Mesendoderm (in vitro differentiated cells): ENCODE results near the gene ZFP90.

Source experiments
- DNase-seq: peaks from one replicate; pipeline ENCODE4 v3.0.0; 2013
- H2AK5ac ChIP-seq: 2 replicates; pipeline ENCODE4 v1.6.1; 2013; ENCODE audit warnings: low read length, inconsistent platforms
- H2BK120ac ChIP-seq: 2 replicates; pipeline ENCODE4 v1.6.1; 2013; ENCODE audit warnings: low read depth, mild to moderate bottlenecking, low read length, moderate library complexity, mixed read lengths
- H2BK15ac ChIP-seq: replicated peaks from 2 replicates; pipeline ENCODE4 v1.6.1; 2013; ENCODE audit warnings: low read depth, mild to moderate bottlenecking, moderate library complexity
- H2BK5ac ChIP-seq: 2 replicates; pipeline ENCODE4 v1.6.1; 2013; ENCODE audit warnings: low read length, inconsistent platforms
- H3K18ac ChIP-seq: 2 replicates; pipeline ENCODE4 v1.6.1; 2013; ENCODE audit warnings: mild to moderate bottlenecking, low read length, mixed read lengths
- H3K23ac ChIP-seq: one replicate; pipeline ENCODE4 v1.6.1; 2013; ENCODE audit warnings: low read length
- H3K27ac ChIP-seq: 2 replicates; pipeline ENCODE4 v1.5.1; 2013; ENCODE audit warnings: low read depth, mild to moderate bottlenecking, inconsistent platforms, low read length, moderate library complexity
- H3K27me3 ChIP-seq: 2 replicates; pipeline ENCODE4 v1.6.1; 2013; ENCODE audit warnings: low read length, control low read depth, mild to moderate bottlenecking, inconsistent platforms; ENCODE audit not compliant: insufficient read depth, poor library complexity
- H3K36me3 ChIP-seq: 2 replicates; pipeline ENCODE4 v1.6.1; 2013; ENCODE audit warnings: low read length, inconsistent platforms; ENCODE audit not compliant: control insufficient read depth, insufficient read depth
- H3K4ac ChIP-seq: one replicate; pipeline ENCODE4 v1.6.1; 2013; ENCODE audit warnings: low read depth, mild to moderate bottlenecking, low read length, moderate library complexity
- H3K4me1 ChIP-seq: 2 replicates; pipeline ENCODE4 v1.6.1; 2013; ENCODE audit warnings: low read depth, low read length, inconsistent platforms; ENCODE audit not compliant: control insufficient read depth
- H3K4me2 ChIP-seq: 2 replicates; pipeline ENCODE4 v1.6.1; 2013; ENCODE audit warnings: low read length
- H3K4me3 ChIP-seq: 2 replicates; pipeline ENCODE4 v1.5.1; 2013; ENCODE audit warnings: mild to moderate bottlenecking, low read length
- H3K56ac ChIP-seq: one replicate; pipeline ENCODE4 v1.6.1; 2013; ENCODE audit warnings: low read length
- H3K79me1 ChIP-seq: 2 replicates; pipeline ENCODE4 v1.6.1; 2013; ENCODE audit warnings: low read length, inconsistent platforms
- H3K79me2 ChIP-seq: 2 replicates; pipeline ENCODE4 v1.6.1; 2013; ENCODE audit warnings: mild to moderate bottlenecking, low read length; ENCODE audit not compliant: control insufficient read depth, insufficient read depth
- H3K9ac ChIP-seq: 2 replicates; pipeline ENCODE4 v1.6.1; 2013; ENCODE audit warnings: low read length, inconsistent platforms
- H4K5ac ChIP-seq: one replicate; pipeline ENCODE4 v1.6.1; 2013; ENCODE audit warnings: low read length
- H4K8ac ChIP-seq: one replicate; pipeline ENCODE4 v1.6.1; 2013; ENCODE audit warnings: low read depth, mild to moderate bottlenecking, control low read depth, low read length, moderate library complexity
- WGBS: extraction: QIAGEN DNeasy Blood & Tissue Kit; methylation state at CpG from one replicate; pipeline ENCODE4 v1.1.7; 2013; ENCODE audit warnings: low lambda C conversion rate, missing lambda C conversion rate; ENCODE audit not compliant: insufficient coverage; ENCODE audit errors: extremely low coverage; 5-methylcytosine and 5-hydroxymethylcytosine counted together

ZFP90 gene

GRCh38 chr16:68510775-68511174 is 28.3 kb upstream of the ZFP90 start:
- Histone ChIP-seq H2BK120ac (no peak overlapping the region), H4K5ac (no peak overlapping the region), H3K56ac (no peak overlapping the region), H4K8ac (no peak overlapping the region), H2BK15ac (no peak overlapping the region), H3K4me2 (no peak overlapping the region), H3K79me1 (no peaks in the 10 kb centered on the region), H2AK5ac (no peak overlapping the region), H3K9ac (no peak overlapping the region), H3K36me3 (no peaks in the 10 kb centered on the region), H2BK5ac (no peak overlapping the region), H3K27me3 (no peaks in the 10 kb centered on the region), H3K27ac (no peak overlapping the region), H3K18ac (no peak overlapping the region), H3K4me1 (no peaks in the 10 kb centered on the region), H3K4me3 (no peak overlapping the region), H3K4ac (no peak overlapping the region), H3K79me2 (no peaks in the 10 kb centered on the region), H3K23ac (no peak overlapping the region)
- no CpG with 5 or more reads among the region's 3 CpGs for WGBS
- DNase-seq: no peak

GRCh38 chr16:68512183-68512582 is 26.9 kb upstream of the ZFP90 start:
- H3K56ac ChIP-seq: no peak overlapping the region
- no peak for DNase-seq
- no peak overlapping the region for H2AK5ac ChIP-seq
- no peak overlapping the region for H3K23ac ChIP-seq
- H3K9ac ChIP-seq: no peak overlapping the region
- no peaks in the 10 kb centered on the region for H3K79me2 ChIP-seq
- no peak overlapping the region for H3K4me2 ChIP-seq
- H2BK15ac ChIP-seq: no peak overlapping the region
- no peak overlapping the region for H3K27ac ChIP-seq
- no peaks in the 10 kb centered on the region for H3K79me1 ChIP-seq
- no peak overlapping the region for H4K5ac ChIP-seq
- no peaks in the 10 kb centered on the region for H3K36me3 ChIP-seq
- no peak overlapping the region for H4K8ac ChIP-seq
- H3K4me3 ChIP-seq: no peak overlapping the region
- H3K4me1 ChIP-seq: no peaks in the 10 kb centered on the region
- no peak overlapping the region for H2BK5ac ChIP-seq
- H3K4ac ChIP-seq: no peak overlapping the region
- no peaks in the 10 kb centered on the region for H3K27me3 ChIP-seq
- no peak overlapping the region for H2BK120ac ChIP-seq
- H3K18ac ChIP-seq: no peak overlapping the region
- WGBS: no CpG with 5 or more reads among the region's 8 CpGs

- no peaks in the 10 kb centered on the region for H3K27me3 ChIP-seq
- no peak overlapping the region for H2BK15ac ChIP-seq
- no peak overlapping the region for H3K56ac ChIP-seq
- DNase-seq: no peak
- H3K23ac ChIP-seq: no peak overlapping the region
- H3K4me2 ChIP-seq: no peak overlapping the region
- H4K5ac ChIP-seq: no peak overlapping the region
- H2BK5ac ChIP-seq: no peak overlapping the region
- no peaks in the 10 kb centered on the region for H3K36me3 ChIP-seq
- H3K9ac ChIP-seq: no peak overlapping the region
- H3K79me1 ChIP-seq: no peaks in the 10 kb centered on the region
- no peak overlapping the region for H3K4me3 ChIP-seq
- no peak overlapping the region for H2AK5ac ChIP-seq
- no peak overlapping the region for H3K18ac ChIP-seq
- H3K79me2 ChIP-seq: no peaks in the 10 kb centered on the region
- no peaks in the 10 kb centered on the region for H3K4me1 ChIP-seq
- no peak overlapping the region for H4K8ac ChIP-seq
- no peak overlapping the region for H3K27ac ChIP-seq
- H2BK120ac ChIP-seq: no peak overlapping the region
- H3K4ac ChIP-seq: no peak overlapping the region
- no CpG with 5 or more reads among the region's 1 CpG for WGBS
Observed at GRCh38 chr16:68512742-68513141, 26.3 kb upstream of the ZFP90 start.

GRCh38 chr16:68514511-68514910 is 24.6 kb upstream of the ZFP90 start:
- no CpG with 5 or more reads among the region's 3 CpGs for WGBS
- H3K4ac ChIP-seq: no peak overlapping the region
- no peak for DNase-seq
- no peak overlapping the region for H3K56ac ChIP-seq
- no peaks in the 10 kb centered on the region for H3K79me2 ChIP-seq
- H2BK5ac ChIP-seq: no peak overlapping the region
- no peak overlapping the region for H3K27ac ChIP-seq
- H3K4me2 ChIP-seq: no peak overlapping the region
- H3K23ac ChIP-seq: no peak overlapping the region
- no peaks in the 10 kb centered on the region for H3K36me3 ChIP-seq
- H3K27me3 ChIP-seq: no peaks in the 10 kb centered on the region
- no peak overlapping the region for H3K9ac ChIP-seq
- H3K18ac ChIP-seq: no peak overlapping the region
- H3K79me1 ChIP-seq: no peaks in the 10 kb centered on the region
- H2AK5ac ChIP-seq: no peak overlapping the region
- no peak overlapping the region for H4K5ac ChIP-seq
- no peak overlapping the region for H2BK120ac ChIP-seq
- no peak overlapping the region for H3K4me3 ChIP-seq
- no peak overlapping the region for H2BK15ac ChIP-seq
- no peak overlapping the region for H4K8ac ChIP-seq
- no peaks in the 10 kb centered on the region for H3K4me1 ChIP-seq

- H3K36me3 ChIP-seq: no peaks in the 10 kb centered on the region
- H3K18ac ChIP-seq: no peak overlapping the region
- no peak overlapping the region for H3K4ac ChIP-seq
- H2BK15ac ChIP-seq: no peak overlapping the region
- H3K4me2 ChIP-seq: no peak overlapping the region
- no peak overlapping the region for H4K8ac ChIP-seq
- no peak overlapping the region for H4K5ac ChIP-seq
- H2AK5ac ChIP-seq: no peak overlapping the region
- H3K79me1 ChIP-seq: no peaks in the 10 kb centered on the region
- H2BK120ac ChIP-seq: no peak overlapping the region
- no peak overlapping the region for H3K56ac ChIP-seq
- no CpG with 5 or more reads among the region's 7 CpGs for WGBS
- H3K9ac ChIP-seq: no peak overlapping the region
- DNase-seq: no peak
- H3K79me2 ChIP-seq: no peaks in the 10 kb centered on the region
- H3K4me3 ChIP-seq: no peak overlapping the region
- peaks cover 2% of the 10 kb centered on the region for H3K4me1 ChIP-seq
- no peak overlapping the region for H3K23ac ChIP-seq
- H3K27me3 ChIP-seq: no peaks in the 10 kb centered on the region
- H2BK5ac ChIP-seq: no peak overlapping the region
- no peak overlapping the region for H3K27ac ChIP-seq
Observed at GRCh38 chr16:68517606-68518166, 21.4 kb upstream of the ZFP90 start.

GRCh38 chr16:68519225-68519745 is 19.8 kb upstream of the ZFP90 start:
- no peak overlapping the region for H3K18ac ChIP-seq
- H3K36me3 ChIP-seq: no peaks in the 10 kb centered on the region
- no peak overlapping the region for H2AK5ac ChIP-seq
- H3K27ac ChIP-seq: no peak overlapping the region
- H3K79me2 ChIP-seq: no peaks in the 10 kb centered on the region
- H3K23ac ChIP-seq: peak overlapping the region; percentile 45
- no peak for DNase-seq
- no peak overlapping the region for H2BK15ac ChIP-seq
- no peak overlapping the region for H3K4me2 ChIP-seq
- peaks cover 2% of the 10 kb centered on the region for H3K4me1 ChIP-seq
- no peak overlapping the region for H3K56ac ChIP-seq
- no CpG with 5 or more reads among the region's 6 CpGs for WGBS
- no peak overlapping the region for H3K4ac ChIP-seq
- H2BK5ac ChIP-seq: no peak overlapping the region
- H4K8ac ChIP-seq: no peak overlapping the region
- H3K79me1 ChIP-seq: no peaks in the 10 kb centered on the region
- H3K4me3 ChIP-seq: no peak overlapping the region
- H4K5ac ChIP-seq: no peak overlapping the region
- H2BK120ac ChIP-seq: no peak overlapping the region
- H3K9ac ChIP-seq: no peak overlapping the region
- H3K27me3 ChIP-seq: no peaks in the 10 kb centered on the region
